HG03521 (cell line): ENCODE data around the gene KIZ.

ENCODE experiments used
- ATAC-seq: cut with Tn5 transposase; IDR thresholded peaks from one replicate; pipeline ENCODE4 v1.9.1; 2021; ENCODE audit warnings: mild to moderate bottlenecking, moderate library complexity; ENCODE audit not compliant: unreplicated experiment

Gene KIZ

DNA sequence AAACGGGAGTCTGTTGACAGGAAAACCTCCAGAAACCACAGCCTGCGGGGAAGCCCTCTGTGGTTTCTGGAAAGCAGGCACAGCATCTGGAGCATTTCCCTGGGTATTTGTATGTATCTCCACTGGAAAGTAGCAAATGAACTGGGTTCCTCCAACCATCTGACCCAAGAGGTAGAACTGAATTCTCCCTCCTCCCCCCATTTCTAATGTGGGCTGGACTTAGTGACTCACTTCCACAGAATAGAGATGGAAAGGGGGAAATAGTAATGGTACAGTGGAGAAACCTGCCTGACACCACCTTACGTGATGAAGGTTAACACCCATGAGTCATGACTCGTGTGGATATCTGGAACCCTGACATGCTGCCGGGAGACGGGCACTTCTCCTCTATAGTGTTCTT lies 125.4 kb downstream of the KIZ start:
- no peak for ATAC-seq

DNA sequence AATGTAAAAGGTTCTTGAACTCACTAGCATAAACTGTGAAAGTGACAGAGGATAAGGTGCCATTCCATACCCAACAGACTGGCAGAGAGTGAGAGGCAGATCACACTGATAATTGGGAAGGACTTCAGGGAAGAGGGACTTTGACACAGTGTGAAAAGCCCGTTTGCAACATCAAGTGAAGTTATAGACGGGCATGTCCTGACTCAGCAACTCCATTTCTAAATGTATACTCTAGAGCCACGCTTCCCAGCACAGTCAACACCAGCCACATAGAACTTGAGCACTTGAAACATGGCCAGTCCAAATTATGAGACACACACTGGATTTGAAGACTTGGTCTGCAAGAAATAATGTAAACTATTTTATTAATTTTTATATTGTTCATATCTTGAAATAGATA lies 131.3 kb downstream of the KIZ start:
- no peak for ATAC-seq

DNA sequence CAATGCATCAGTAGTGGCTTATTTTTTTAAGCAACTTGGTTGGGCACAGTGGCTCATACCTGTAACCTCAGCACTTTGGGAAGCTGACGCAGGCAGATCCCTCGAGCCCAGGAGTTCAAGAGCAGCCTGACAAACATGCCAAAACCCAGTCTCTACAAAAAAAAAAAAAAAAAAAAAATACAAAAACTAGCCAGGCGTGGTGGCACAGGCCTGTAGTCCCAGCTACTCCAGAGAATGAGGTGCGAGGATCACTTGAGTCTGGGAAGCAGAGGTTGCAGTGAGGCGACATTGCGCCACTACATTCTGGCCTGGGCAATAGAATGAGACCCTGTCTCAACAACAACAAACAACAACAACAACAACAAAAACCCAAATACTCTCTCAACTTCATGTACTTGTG lies 132.5 kb downstream of the KIZ start:
- ATAC-seq, result no peak

DNA sequence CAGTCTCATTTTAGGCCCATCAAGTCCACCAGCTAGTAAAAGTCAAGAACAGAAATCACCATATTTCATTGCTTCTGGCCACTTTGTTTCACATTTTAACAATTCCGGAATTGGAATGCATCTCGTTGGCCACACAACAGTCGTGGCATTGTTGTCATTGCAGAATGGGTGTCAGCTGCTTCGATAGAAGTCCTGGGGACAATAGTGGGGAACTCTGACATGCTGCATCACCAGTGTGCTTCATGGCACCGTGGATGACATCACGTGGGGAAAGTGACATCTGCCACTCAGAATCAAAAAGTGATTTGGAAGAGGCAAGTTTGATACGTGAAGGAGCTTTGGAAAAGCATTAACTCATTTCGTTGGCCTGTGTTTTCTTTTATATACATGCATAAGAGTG lies 133.5 kb downstream of the KIZ start:
- ATAC-seq, result no peak

DNA sequence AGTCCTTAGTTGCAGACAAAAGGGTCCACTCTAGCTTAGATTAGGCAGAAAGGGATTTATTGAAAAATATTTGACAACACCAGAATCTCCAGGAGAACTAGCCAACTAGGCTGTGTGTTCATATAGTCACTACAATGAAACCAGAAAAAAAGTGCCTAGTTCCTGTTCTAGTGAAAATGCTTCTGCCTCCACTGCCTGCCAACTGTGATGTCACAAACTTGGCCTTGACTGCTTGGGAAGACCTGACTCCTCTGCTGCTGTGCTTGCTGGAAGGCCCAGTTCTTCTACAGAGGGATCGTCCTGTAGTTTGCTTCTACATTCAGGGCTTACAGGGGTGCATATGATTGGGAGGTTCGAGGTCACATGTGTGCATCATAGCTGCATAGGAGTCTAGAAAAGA lies 136.9 kb downstream of the KIZ start:
- ATAC-seq, result no peak

DNA sequence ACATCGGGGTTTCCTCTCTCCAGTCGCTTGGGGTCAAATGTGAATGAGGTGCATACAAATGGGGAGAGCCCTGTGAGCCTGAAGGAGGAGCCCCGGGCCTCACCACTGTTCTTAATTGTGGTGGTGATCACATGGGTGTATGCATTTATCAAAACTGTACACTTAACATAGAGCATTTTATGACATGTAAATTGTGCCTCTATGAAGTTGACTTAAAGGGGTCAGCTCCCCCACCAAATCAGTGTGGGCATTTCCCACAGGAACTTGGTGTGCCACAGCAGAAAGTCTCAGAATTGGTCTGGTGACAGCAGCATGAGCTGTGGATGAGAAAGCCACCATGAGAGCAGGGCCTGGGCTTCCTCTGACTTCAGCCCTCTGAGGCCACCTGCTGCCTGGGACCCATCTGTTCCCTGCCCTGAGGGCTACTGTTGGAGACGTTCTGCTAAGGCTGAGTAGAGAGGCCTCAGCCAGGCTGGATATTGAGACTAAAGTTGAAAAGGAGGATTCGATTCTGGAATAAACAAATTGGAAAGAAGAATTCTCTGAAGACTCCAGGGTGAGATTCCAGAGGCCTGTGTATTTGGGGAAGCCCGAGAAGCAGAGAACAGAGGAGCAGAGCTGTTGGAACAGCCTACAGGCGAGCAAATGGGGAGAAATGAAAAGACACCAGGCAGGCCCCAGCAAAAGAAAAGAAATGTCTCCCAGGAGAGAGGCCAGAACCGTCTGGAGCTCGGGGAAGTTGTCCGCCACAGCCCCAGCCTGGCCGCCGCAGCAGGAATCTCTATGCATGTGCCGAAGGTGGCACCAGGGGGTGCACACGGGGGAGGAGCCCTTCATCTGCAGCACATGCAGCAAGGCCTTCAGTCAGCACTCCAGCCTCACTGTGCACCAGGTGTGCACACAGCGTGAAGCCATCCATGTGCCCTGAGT lies 139.6 kb downstream of the KIZ start:
- ATAC-seq, result no peak

DNA sequence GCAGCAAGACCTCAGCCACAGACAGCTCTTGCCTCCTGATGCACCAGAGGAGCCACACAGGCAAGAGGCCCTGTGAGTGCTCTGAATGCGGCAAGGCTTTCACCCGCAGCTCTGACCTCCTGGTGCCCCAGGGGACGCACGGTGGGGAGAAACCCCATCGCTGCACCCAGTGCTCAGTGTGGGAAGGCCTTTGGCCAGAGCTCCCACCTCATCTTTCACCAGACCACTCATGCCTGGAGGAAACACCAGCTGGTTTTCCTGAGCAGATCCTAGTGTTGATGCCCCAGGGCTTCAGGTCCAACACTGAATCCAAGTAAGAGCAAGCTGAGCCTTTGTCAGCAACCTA lies 140.3 kb downstream of the KIZ start:
- no peak for ATAC-seq

DNA sequence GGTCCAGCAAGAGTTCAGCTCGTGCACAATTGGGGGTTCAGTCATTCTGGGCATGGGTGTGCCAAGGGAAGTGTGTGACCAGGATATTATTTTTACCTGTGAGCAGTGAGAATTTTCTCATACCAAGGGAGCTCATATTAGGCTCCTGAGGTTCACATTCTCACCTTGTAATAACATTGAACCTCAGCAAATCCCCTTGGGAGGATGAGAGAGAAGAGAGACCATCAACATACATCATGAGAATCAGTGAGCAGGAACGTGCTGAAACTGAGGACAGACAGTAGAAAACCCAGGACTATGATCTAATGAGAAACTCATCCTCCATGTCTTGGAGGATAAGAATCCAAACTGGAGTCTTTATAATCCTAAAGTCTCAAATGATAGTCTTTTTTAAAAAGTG lies 143.9 kb downstream of the KIZ start:
- no peak for ATAC-seq

DNA sequence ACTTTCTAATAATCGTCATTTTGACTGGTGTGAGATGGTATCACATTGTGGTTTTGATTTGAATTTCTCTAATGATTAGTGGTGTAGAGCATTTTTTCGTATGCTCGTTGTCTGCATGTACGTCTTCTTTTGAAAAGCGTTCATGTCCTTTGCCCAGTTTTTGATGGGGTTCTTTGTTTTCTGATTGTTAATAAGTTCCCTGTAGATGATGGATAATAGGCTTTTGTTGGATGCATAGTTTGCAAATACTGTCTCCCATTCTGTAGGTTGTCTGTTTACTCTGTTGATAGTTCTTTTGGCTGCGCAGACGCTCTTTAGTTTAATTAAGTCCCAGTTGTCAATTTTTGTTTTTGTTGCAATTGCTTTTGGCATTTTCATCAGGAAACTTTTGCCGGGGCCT lies 144.9 kb downstream of the KIZ start:
- ATAC-seq, result no peak

DNA sequence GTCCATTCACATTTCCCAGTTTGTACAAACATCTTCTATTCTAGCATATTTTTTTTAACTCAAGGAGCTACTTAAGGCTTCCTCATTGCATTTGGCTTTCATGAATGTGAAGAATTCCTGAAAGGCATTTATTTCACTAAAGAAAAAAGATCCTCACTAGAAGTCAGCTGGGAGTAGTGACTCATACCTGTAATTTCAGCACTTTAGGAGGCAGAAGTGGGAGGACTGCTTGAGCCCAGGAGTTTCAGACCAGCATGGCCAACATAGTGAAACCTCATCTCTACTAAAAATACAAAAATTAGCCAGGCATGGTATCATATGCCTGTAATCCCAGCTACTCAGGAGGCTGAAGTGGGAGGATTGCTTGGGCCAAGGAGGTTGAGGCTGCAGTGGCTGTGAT lies 146.4 kb downstream of the KIZ start:
- ATAC-seq, result no peak

DNA sequence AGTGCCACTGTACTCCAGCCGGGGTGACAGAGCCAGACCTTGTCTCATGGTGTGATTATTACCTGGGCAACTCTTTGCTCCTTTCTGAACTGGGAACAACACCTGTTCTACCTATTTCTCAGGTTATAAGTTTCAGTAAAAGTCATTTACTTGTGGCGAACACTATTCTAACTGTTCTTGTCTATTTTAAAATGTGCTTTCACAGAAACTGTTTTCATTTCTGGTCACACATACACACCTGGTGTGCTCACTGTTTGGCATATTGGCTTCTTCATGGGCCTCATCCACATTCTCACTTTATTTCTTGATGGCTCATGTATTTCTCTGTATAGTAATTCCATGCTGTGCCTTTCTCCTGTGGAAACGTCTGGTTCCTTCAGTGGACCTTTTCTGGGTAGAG lies 146.8 kb downstream of the KIZ start:
- no peak for ATAC-seq

DNA sequence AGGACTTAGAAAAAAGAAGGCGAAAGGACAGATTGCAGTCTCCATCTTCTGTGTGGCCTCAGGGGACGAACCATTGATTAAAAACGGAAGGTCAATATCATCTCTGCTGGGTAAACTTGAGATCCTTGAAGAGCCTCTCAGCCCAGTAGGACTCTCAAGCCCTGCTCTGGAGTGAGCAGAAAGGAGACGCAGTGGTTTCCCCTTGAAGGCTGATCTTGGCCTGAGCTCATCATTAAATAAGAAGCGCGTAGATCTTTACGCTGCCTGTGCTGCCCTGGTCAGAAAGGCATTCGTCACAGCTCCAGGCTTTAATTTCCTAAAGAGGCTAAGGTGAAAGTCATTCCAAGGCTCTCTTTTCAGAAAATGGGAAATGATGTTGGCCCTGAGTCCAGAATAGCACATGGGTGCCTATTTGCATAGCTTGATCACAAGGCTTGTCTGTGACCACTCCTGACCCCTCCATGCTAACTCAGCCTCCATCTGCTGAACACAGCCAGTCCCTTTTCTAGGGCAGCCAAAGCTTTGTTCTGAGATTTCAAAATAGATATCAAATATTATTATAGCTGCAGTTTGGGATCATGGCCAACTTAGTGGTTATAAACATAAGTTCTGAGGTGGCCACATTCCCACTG lies 148.0 kb downstream of the KIZ start:
- ATAC-seq, result no peak

DNA sequence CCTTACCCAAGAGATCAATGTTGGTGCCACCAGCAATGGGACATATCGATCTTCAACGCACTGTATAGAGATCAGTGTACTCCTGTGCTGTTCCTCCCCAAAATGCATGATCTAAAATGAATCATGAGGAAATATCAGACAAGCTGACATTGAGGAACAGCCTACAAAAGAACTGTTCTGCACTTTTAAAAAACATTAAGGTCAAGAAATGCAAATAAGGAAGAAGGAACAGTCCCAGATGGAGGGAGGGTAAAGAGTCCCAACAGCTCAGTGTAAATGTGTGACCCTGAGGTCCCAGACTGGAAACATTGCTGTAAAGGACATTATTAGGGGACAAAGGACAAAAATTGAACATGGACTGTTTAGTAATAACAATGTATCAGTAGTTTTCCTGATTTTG lies 152.9 kb downstream of the KIZ start:
- no peak for ATAC-seq

DNA sequence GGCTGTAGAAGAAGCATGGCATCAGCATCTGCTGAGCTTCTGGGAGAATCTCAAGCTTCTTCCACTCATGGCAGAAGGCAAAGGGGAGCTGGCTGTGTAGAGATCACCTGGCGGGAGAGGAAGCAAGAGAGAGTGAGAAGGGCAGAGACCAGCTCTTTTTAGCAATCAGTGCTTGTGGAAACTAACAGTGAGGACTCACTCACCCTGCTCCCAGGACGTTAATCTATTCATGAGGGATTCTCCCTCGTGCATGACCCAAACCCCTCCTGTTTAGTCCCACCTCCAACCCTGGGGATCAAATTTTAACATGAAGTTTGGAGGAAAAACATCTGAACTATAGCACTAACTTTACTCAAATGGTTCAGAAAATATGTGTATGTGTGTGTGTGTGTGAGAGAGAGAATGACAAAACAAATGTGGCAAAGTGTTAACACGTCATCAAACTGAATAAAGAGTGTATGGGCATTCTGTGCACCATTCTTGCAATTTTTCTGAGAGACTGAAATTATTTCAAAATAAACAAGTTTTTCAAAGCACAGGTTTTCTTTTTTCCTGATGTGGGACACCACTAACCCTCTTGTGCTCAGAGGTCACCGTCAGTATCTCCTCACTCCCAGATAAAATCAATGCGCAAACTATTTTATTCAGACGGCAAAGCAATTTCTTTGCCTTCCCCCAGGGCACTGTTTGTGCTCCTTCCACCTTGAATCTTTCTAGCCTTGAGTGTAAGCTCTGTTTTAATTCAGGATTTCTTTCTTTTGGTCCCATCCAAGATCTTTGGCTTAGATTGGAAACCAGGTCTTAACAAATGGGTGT lies 154.0 kb downstream of the KIZ start:
- ATAC-seq, result no peak

DNA sequence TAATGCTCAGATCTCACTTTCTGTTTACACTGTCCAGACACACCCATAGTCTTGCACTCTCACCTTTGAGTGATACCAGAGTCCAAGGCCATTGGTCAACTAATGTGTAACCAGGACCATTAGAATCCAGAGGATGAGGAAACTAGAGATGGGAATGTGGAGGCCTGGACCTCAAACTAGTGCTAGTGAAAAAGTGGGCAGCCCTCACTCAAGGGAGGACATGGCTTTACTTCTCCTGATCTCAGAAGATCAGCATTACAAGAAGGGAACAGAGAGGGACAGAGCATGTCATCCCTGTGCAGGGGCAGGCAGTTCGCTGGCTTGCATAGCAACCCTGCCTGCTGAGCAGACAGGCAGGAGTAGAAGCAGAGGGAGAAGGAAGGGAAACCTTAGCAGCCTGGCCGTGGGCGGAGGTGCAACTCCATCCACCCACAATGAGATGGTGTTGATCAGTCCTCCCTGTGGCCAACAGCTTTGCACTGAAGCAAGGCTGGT lies 154.7 kb downstream of the KIZ start:
- no peak for ATAC-seq

DNA sequence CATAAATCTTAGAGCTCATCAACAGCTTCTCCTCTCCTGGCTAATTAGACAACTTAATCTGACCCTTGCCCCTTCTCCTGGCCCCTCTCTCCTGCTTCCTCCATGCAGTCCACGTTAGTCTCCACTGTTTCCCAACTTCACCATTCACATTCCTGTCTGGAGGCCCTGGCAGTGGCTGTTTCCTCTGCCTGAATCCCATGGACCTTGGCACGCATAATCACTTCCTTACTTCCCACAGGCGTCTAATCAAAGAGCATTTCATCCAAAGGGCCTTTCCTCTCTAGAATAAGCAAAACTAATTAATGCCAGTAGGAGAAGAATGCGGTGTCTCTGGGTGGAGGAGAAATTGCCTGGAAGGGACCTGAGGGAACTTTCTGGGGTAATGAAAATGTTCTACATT lies 160.9 kb downstream of the KIZ start:
- ATAC-seq, result no peak

DNA sequence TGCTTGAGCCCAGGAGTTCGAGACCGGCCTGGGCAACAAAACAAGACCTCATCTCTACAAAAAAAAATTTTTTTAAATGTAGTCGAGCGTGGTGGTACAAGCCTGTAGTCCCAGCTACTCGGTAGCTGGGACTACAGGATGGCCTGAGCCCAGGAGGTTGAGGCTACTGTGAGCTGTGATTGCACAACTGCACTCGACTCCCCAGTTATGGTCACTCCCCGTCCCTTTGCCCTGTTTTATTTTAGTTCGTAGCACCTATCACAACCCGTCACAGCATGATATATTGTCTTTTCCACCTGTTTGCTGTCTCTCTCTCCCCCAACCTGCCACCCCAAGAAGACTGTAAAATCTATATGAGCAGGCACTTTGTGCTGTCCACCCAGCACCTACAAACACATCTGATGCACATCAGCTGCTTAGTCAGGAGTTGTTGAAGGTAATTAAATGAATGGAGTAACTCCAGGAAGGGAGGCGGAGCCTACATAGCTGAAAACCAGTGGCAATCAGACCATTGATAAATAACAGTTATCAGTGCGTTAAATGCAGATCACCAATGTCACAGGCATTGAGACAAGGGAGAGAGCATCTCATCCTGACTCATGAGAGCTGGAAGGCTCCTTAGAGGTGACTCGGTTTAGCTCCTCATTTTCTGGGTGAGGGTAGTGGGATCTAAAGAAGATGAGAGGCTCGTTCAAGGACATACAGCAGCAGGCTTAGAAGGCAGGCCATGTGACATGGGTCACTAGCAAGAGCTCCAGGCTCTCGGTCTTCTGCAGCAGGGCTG lies 162.9 kb downstream of the KIZ start:
- no peak for ATAC-seq

DNA sequence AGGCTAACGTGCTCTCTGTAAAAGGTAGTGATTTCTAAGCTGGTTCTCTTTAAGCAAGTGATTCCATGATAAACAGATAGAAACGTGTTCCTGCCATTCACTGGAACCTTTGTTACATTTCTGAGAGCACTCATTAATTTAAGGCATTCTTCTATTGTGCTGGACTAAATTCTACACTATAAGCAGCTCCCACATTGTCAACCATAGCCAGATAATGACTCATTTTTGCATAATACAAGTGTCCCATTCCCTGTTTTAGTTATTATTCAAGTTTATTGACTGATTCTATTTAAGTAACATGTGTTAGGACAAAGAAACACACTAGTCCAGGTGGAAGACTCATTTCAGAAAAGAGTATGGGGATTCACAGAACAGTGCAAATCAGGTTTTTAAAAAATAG lies 163.8 kb downstream of the KIZ start:
- no peak for ATAC-seq

DNA sequence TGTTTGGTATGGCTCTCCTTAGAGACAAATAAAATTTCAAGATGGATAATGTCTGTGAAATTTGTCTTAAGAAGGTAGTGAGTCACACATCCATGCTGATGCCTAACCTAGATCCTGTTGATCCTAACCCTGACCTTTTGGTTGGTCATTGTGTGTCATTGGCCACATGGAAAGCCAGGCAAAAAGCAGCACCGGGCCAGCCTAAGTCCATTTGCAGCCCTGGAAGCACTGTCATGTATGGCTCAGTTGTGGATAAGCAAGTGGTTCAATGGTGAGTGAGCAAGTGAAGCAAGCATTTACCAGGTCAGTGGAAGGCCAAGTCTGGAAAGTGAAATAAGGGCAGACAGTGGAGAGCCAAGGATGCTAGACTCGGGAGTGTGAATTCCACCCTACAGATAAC lies 165.1 kb downstream of the KIZ start:
- ATAC-seq, result no peak

DNA sequence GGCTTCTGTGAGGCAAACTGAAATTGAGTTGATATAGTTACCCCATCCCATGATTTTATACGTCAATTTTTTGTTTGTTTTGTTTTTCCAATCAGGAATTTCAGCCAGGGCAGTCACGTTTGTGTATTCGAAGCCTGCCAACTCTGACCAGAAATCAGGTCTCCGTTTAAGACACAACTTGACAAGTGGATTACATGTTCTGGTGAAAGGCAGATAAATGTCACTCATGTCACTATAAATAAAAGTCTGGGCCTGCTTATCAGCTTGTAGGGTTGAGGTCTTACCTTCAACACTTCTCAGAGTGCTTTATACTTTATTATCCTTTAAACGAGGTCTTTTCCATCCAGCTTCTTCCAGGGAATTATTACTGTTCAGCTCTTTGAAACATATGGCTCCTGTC lies 168.9 kb downstream of the KIZ start:
- no peak for ATAC-seq
